Stimulated activated CD8-positive, alpha-beta memory T cell treated with anti-CD3 and anti-CD28 coated beads, Interleukin-15, amount 100 ng/mL, for 4 hours (primary cell): ENCODE data around the gene TXNDC11.

Experiments used
- DNase-seq, 2 donors: peaks; one replicate each; pipeline ENCODE4 v3.0.0-alpha.2; 2020; ENCODE audit warnings: low read depth in 2 of 2

The TXNDC11 gene

GRCh38 chr16:11660565-11660964 is 82.1 kb downstream of the TXNDC11 start:
- no peak for DNase-seq

GRCh38 chr16:11658896-11659708 is 83.6 kb downstream of the TXNDC11 start:
- no peak for DNase-seq

GRCh38 chr16:11657556-11657955 is 85.1 kb downstream of the TXNDC11 start:
- no peak for DNase-seq

GRCh38 chr16:11655655-11656054 is 87.0 kb downstream of the TXNDC11 start:
- DNase-seq, result no peak

GRCh38 chr16:11651796-11652195 is 90.9 kb downstream of the TXNDC11 start:
- no peak for DNase-seq

GRCh38 chr16:11650641-11651591 is 91.7 kb downstream of the TXNDC11 start:
- DNase-seq, result no peak

GRCh38 chr16:11649276-11649675 is 93.4 kb downstream of the TXNDC11 start:
- no peak for DNase-seq

GRCh38 chr16:11642765-11643116 is 99.9 kb downstream of the TXNDC11 start:
- no peak for DNase-seq

- no peak for DNase-seq
These were observed 101.5 kb downstream of the TXNDC11 start for GRCh38 chr16:11640987-11641817.

- no peak for DNase-seq
These were observed 102.4 kb downstream of the TXNDC11 start for GRCh38 chr16:11639925-11640899.

- no peak for DNase-seq
These were observed 103.6 kb downstream of the TXNDC11 start for GRCh38 chr16:11639008-11639562.

GRCh38 chr16:11638140-11638539 is 104.5 kb downstream of the TXNDC11 start:
- no peak for DNase-seq

- no peak for DNase-seq
These were observed 105.3 kb downstream of the TXNDC11 start for GRCh38 chr16:11637320-11637719.

- DNase-seq, result no peak
These were observed 106.4 kb downstream of the TXNDC11 start for GRCh38 chr16:11636172-11636721.

- no peak for DNase-seq
These were observed 106.9 kb downstream of the TXNDC11 start for GRCh38 chr16:11635679-11636171.

GRCh38 chr16:11635113-11635652 is 107.5 kb downstream of the TXNDC11 start:
- DNase-seq, result no peak

GRCh38 chr16:11634312-11634711 is 108.3 kb downstream of the TXNDC11 start:
- DNase-seq, result no peak

GRCh38 chr16:11633113-11633512 is 109.5 kb downstream of the TXNDC11 start:
- DNase-seq, result no peak

GRCh38 chr16:11632455-11632939 is 110.2 kb downstream of the TXNDC11 start:
- DNase-seq, result no peak
